Keratinocyte (primary cell): ENCODE results near the gene TOM1L2. TPM values are rescaled to one million over a fixed set of nuclear protein-coding genes. Genes with fewer than 3 reads are reported as not detected.

Experiments
- DNase-seq: peaks from one replicate; pipeline ENCODE4 v3.0.0-alpha.2; 2011; ENCODE audit warnings: low read depth, missing footprints, low spot score
- FAIRE-seq: peaks from 2 replicates; lab custom pipeline; 2011; peaks lifted over from hg19 to GRCh38; lab: Jason Lieb, UNC
- H2AFZ ChIP-seq: 2 replicates; pipeline ENCODE4 v1.6.0; 2012; ENCODE audit warnings: low read length, control low read depth, inconsistent platforms; ENCODE audit not compliant: control insufficient read depth
- H3K27ac ChIP-seq: 2 replicates; pipeline ENCODE4 v1.5.1; 2011; ENCODE audit warnings: low read length; ENCODE audit not compliant: control insufficient read depth, insufficient read depth
- H3K27me3 ChIP-seq: 3 replicates; pipeline ENCODE4 v1.6.0; 2011; ENCODE audit warnings: low read length; ENCODE audit not compliant: control insufficient read depth, insufficient read depth; ENCODE audit errors: extremely low read depth
- H3K36me3 ChIP-seq, 2 experiments: 2 replicates in 1 of 2; 3 replicates in 1 of 2; pipeline ENCODE4 v1.5.1; 2011; ENCODE audit warnings: low read length in 2 of 2, mild to moderate bottlenecking in 1 of 2; ENCODE audit not compliant: control insufficient read depth in 2 of 2, insufficient read depth in 2 of 2; ENCODE audit errors: extremely low read depth in 1 of 2
- H3K4me1 ChIP-seq: 3 replicates; pipeline ENCODE4 v1.5.1; 2011; ENCODE audit warnings: low read length; ENCODE audit not compliant: control insufficient read depth, insufficient read depth; ENCODE audit errors: extremely low read depth
- H3K4me2 ChIP-seq: 3 replicates; pipeline ENCODE4 v1.6.0; 2011; ENCODE audit warnings: low read depth, low read length; ENCODE audit not compliant: control insufficient read depth, insufficient read depth; ENCODE audit errors: extremely low read depth
- H3K4me3 ChIP-seq, 3 experiments: fragments of 200-600 bp in 1 of 3; sonication (generic) in 1 of 3; 2 replicates in 2 of 3; 3 replicates in 1 of 3; pipeline ENCODE4 v1.5.1; 2011 to 2016; ENCODE audit warnings: low read length in 3 of 3, mild to moderate bottlenecking in 3 of 3, control low read depth in 2 of 3, inconsistent platforms in 1 of 3, low read depth in 1 of 3, mixed read lengths in 1 of 3, mixed run types in 1 of 3, moderate library complexity in 1 of 3; ENCODE audit not compliant: control insufficient read depth in 2 of 3, insufficient read depth in 2 of 3; ENCODE audit errors: extremely low read depth in 1 of 3
- H3K79me2 ChIP-seq: 2 replicates; pipeline ENCODE4 v1.6.0; 2012; ENCODE audit warnings: low read length; ENCODE audit not compliant: control insufficient read depth, insufficient read depth
- H3K9ac ChIP-seq: 3 replicates; pipeline ENCODE4 v1.6.0; 2011; ENCODE audit warnings: low read length; ENCODE audit not compliant: control insufficient read depth, insufficient read depth; ENCODE audit errors: extremely low read depth
- H3K9me1 ChIP-seq: 3 replicates; pipeline ENCODE4 v1.6.0; 2011; ENCODE audit warnings: low read length; ENCODE audit not compliant: control insufficient read depth, insufficient read depth; ENCODE audit errors: extremely low read depth
- H3K9me3 ChIP-seq: 2 replicates; pipeline ENCODE4 v1.5.1; 2012; ENCODE audit warnings: low read depth, low read length; ENCODE audit not compliant: control insufficient read depth
- H4K20me1 ChIP-seq: 3 replicates; pipeline ENCODE4 v1.6.0; 2011; ENCODE audit warnings: low read length; ENCODE audit not compliant: control insufficient read depth, insufficient read depth; ENCODE audit errors: extremely low read depth
- CTCF ChIP-seq, 3 experiments: IDR thresholded peaks in 1 of 3; conservative IDR thresholded peaks in 1 of 3; optimal IDR thresholded peaks in 1 of 3; 2 replicates in 2 of 3; 3 replicates in 1 of 3; pipeline versions ENCODE3 to v1.5.1; 2011; ENCODE audit warnings: low read length in 3 of 3, mild to moderate bottlenecking in 3 of 3, moderate library complexity in 2 of 3, control low read depth in 1 of 3, inconsistent platforms in 1 of 3; ENCODE audit not compliant: insufficient read depth in 2 of 3; ENCODE audit errors: extremely low read depth in 1 of 3
- EZH2 ChIP-seq: IDR thresholded peaks from one replicate; pipeline ENCODE4 v1.6.1; 2012; ENCODE audit warnings: inconsistent platforms, mild to moderate bottlenecking, low read length, moderate library complexity
- dilution Hi-C: fragments of 300-500 bp; cut with MboI; formaldehyde crosslinking; loops from one replicate; pipeline ENCODE4 v1.7.0; 2020; ENCODE audit warnings: low sequenced_read_pairs; ENCODE audit not compliant: extremely low pct_ligation_motif_present
- polyA plus RNA-seq, 5 experiments: library from polyadenylated mRNA; depleted of rRNA in 3 of 5; stranded (reverse) in 3 of 5; stranded (forward) in 1 of 5; unstranded in 1 of 5; fragments of >200 nt; gene quantifications; 1 replicate in 1 of 5; 2 replicates in 3 of 5; 3 replicates in 1 of 5; pipeline versions ENCODE4 v1.2.1 to v1.2.3, GENCODE V29; 2011 to 2012; ENCODE audit warnings: missing spikeins in 2 of 5, low read depth in 1 of 5, low replicate concordance in 1 of 5

Gene TOM1L2
- polyA plus RNA-seq, 1 donor (not counting 4 experiments of a cell fraction or from before 2014, with no cell fraction given), result 36.3 TPM

- FAIRE-seq (no peak), DNase-seq (no peak)
- TF ChIP-seq EZH2 (no peak), CTCF (optimal IDR thresholded peaks at IDR 0.05 in 1 of 3, IDR thresholded peaks at IDR 0.05 in 1 of 3, conservative IDR thresholded peaks at IDR 0.05 in 1 of 3; ENCODE audit: extremely low read depth in 1 of 3, insufficient read depth in 2 of 3, low read length in 3 of 3) (no peak)
- H3K79me2 ChIP-seq, result peaks cover 57% of the 10 kb centered on the region
- peaks cover 59% of the 10 kb centered on the region for H3K4me1 ChIP-seq
- no peaks in the 10 kb centered on the region for H3K9me3 ChIP-seq
- H3K4me2 ChIP-seq, result no peak overlapping the region
- no peaks in the 10 kb centered on the region for H3K36me3 ChIP-seq
- H4K20me1 ChIP-seq, result no peaks in the 10 kb centered on the region
- H3K9ac ChIP-seq, result no peak overlapping the region
- H3K27ac ChIP-seq, result no peak overlapping the region
- dilution Hi-C loops, result no loop called here
- H3K9me1 ChIP-seq, result peaks cover 4% of the 10 kb centered on the region
- H3K27me3 ChIP-seq, result no peaks in the 10 kb centered on the region
- no peak overlapping the region for H3K4me3 ChIP-seq
- H2AFZ ChIP-seq, result no peak overlapping the region
These were observed 38.4 kb downstream of the TOM1L2 start for GRCh38 chr17:17933775-17934174.

- Histone ChIP-seq H3K27ac (no peak overlapping the region), H3K79me2 (peaks cover 57% of the 10 kb centered on the region), H2AFZ (no peak overlapping the region), H4K20me1 (no peaks in the 10 kb centered on the region), H3K9me3 (no peaks in the 10 kb centered on the region), H3K36me3 (no peaks in the 10 kb centered on the region), H3K9ac (no peak overlapping the region), H3K4me1 (peaks cover 40% of the 10 kb centered on the region), H3K27me3 (no peaks in the 10 kb centered on the region), H3K9me1 (peaks cover 2% of the 10 kb centered on the region), H3K4me2 (no peak overlapping the region), H3K4me3 (no peak overlapping the region)
- DNase-seq (no peak), FAIRE-seq (no peak)
- no peak for TF ChIP-seq EZH2
- TF ChIP-seq CTCF (optimal IDR thresholded peaks at IDR 0.05 in 1 of 3, IDR thresholded peaks at IDR 0.05 in 1 of 3, conservative IDR thresholded peaks at IDR 0.05 in 1 of 3; ENCODE audit: extremely low read depth in 1 of 3, insufficient read depth in 2 of 3, low read length in 3 of 3), result no peak
- dilution Hi-C loops, result no loop called here
These were observed 41.0 kb downstream of the TOM1L2 start for GRCh38 chr17:17931159-17931558.
